Ovary (tissue), 9 donors: ENCODE results near the gene DMXL2. TPM values are rescaled to one million over a fixed set of nuclear protein-coding genes. Genes with fewer than 3 reads are reported as not detected.
"Not testable (repeated sequence)": the region's sequence is repeated elsewhere in the genome, so short reads cannot be mapped to it uniquely, and the experiment has no call there.

Experiments used
- DNase-seq, 5 donors: peaks; one replicate each; pipeline ENCODE4 v3.0.0-alpha.2; 2019 to 2020
- H3K27ac ChIP-seq, 2 donors: fragments of 200-600 bp; one replicate each; pipeline versions ENCODE4 v1.5.1 to v1.8.0; 2019 to 2022
- H3K27me3 ChIP-seq: fragments of 200-600 bp; one replicate; pipeline ENCODE4 v1.8.0; 2022
- H3K36me3 ChIP-seq: fragments of 200-600 bp; sonication (generic); one replicate; pipeline ENCODE4 v1.5.1; 2019
- H3K4me1 ChIP-seq: one replicate; pipeline ENCODE4 v1.8.1; 2013; ENCODE audit warnings: mild to moderate bottlenecking, moderate library complexity; ENCODE audit not compliant: insufficient read depth
- H3K4me3 ChIP-seq: fragments of 200-600 bp; sonication (generic); one replicate; pipeline ENCODE4 v1.5.1; 2017
- H3K9me3 ChIP-seq, 2 donors: fragments of 200-600 bp in 1 of 2; sonication (generic) in 1 of 2; one replicate each; pipeline versions ENCODE4 v1.5.1 to v1.8.1; 2013 to 2019; ENCODE audit warnings: mild to moderate bottlenecking in 1 of 2, moderate library complexity in 1 of 2
- EP300 ChIP-seq: sonication (generic); formaldehyde crosslinking; IDR thresholded peaks from one replicate; pipeline ENCODE4 v1.6.1; 2017; ENCODE audit warnings: antibody characterized with exemption
- POLR2A ChIP-seq: fragments of 450-650 bp; IDR thresholded peaks from one replicate; pipeline ENCODE4 v1.6.1; 2017; ENCODE audit warnings: antibody characterized with exemption, mild to moderate bottlenecking, moderate library complexity
- WGBS, 3 donors: extraction: QIAGEN DNeasy Blood & Tissue Kit in 1 of 3; methylation state at CpG; one replicate each; pipeline versions ENCODE4 v1.1.5 to v1.1.7; 2013 to 2017; 5-methylcytosine and 5-hydroxymethylcytosine counted together
- intact Hi-C, 4 donors: fragments of 100-400 bp; cut with DNase I; formaldehyde crosslinking; loops; one replicate each; pipeline versions ENCODE4 v1.11.0 to v1.15.1; 2022 to 2023
- polyA plus RNA-seq, 2 donors: library from polyadenylated mRNA; stranded (reverse); fragments of 200-250 nt in 1 of 2; fragments of 350-450 nt in 1 of 2; fragmentation: Illumina TruSeq in 1 of 2; extraction: RNeasy Lipid Tissue Mini Kit (QIAGEN cat#74804) in 1 of 2; gene quantifications; one replicate each; pipeline ENCODE4 v1.2.3, GENCODE V29; 2013 to 2014
- total RNA-seq, 7 donors: library from RNA; depleted of rRNA in 2 of 7; stranded (reverse); fragments of >200 nt in 2 of 7; fragmentation: NEBNext Ultra II Directional in 3 of 7; extraction: Animal tissue kit (Norgen Biotek cat#: 25700) in 3 of 7; gene quantifications; one replicate each; pipeline versions ENCODE4 v1.1.0 to v1.2.4, GENCODE V29; 2016 to 2023
- TF ChIP-seq, protein P1 (sequence below), 3 donors: fragments of 450-650 bp in 2 of 3; fragments of 200-600 bp in 1 of 3; IDR thresholded peaks; one replicate each; pipeline versions ENCODE4 v1.5.1 to v1.8.0; 2016 to 2022; ENCODE audit warnings: antibody characterized with exemption in 3 of 3, mild to moderate bottlenecking in 1 of 3
- donor health status: DM: no; HTN: no; CAD: no; lungs with moderate emphysema.
- donor health status: DM: no; HTN: no; CAD: no.
- donor health status: Bipolar disorder and iron deficiency.
- donor health status: DM: yes; HTN: yes; CAD: no.
- donor health status: DM: no; HTN: no; CAD: no.
- donor health status: DM: yes; HTN: yes; CAD: no.

The DMXL2 gene
- total and polyA plus RNA-seq, 9 donors = 9.1 to 28.5 (median 16.1) TPM

DNA sequence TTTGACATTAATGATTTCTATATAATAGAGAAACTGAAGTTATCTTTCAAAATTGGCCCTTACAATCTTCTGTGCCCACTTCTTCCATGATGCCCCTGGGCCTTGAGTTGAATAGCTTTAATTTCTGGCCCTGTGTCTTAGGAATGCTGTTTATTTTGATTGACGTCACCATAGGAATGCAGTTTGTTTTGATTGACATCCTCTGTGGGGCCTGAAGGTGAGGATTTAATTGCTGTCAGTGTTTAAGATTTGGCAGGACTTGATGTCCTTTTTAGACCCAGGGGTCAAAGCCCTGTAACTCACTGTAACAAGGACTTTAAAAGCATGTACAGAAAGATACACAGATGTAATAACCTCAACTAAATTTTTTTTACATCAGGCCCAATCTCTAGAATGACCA, 197.8 kb downstream of the DMXL2 start:
- intact Hi-C loops = no loop called here
- WGBS, 3 donors = 61 to 85% (median 76%) methylated on average over 1 of the region's 1 CpG
- H3K4me1 ChIP-seq = no peaks in the 10 kb centered on the region
- no peaks in the 10 kb centered on the region for H3K36me3 ChIP-seq
- no peak overlapping the region for H3K27ac ChIP-seq
- H3K4me3 ChIP-seq = no peak overlapping the region
- H3K27me3 ChIP-seq = no peaks in the 10 kb centered on the region
- no peaks in the 10 kb centered on the region for H3K9me3 ChIP-seq
- TF ChIP-seq EP300 (no peak), POLR2A (no peak)
- TF ChIP-seq, protein P1, sequence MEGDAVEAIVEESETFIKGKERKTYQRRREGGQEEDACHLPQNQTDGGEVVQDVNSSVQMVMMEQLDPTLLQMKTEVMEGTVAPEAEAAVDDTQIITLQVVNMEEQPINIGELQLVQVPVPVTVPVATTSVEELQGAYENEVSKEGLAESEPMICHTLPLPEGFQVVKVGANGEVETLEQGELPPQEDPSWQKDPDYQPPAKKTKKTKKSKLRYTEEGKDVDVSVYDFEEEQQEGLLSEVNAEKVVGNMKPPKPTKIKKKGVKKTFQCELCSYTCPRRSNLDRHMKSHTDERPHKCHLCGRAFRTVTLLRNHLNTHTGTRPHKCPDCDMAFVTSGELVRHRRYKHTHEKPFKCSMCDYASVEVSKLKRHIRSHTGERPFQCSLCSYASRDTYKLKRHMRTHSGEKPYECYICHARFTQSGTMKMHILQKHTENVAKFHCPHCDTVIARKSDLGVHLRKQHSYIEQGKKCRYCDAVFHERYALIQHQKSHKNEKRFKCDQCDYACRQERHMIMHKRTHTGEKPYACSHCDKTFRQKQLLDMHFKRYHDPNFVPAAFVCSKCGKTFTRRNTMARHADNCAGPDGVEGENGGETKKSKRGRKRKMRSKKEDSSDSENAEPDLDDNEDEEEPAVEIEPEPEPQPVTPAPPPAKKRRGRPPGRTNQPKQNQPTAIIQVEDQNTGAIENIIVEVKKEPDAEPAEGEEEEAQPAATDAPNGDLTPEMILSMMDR (IDR thresholded peaks at IDR 0.05) = no peak
- DNase-seq = no peak

DNA sequence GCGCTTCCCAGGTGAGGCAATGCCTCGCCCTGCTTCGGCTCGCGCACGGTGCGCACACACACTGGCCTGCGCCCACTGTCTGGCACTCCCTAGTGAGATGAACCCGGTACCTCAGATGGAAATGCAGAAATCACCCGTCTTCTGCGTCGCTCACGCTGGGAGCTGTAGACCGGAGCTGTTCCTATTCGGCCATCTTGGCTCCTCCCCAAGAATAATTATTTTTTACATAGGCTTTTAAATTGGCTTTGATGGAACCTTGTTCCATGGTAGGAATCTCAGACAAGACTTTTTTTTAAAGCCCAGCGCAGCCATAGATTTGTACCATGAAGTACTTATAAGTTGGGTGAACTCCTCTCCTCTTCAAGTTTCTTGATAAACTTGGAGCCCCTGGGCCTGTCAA, 199.5 kb downstream of the DMXL2 start:
- intact Hi-C loops, H3K9me3 ChIP-seq, H3K27ac ChIP-seq, H3K27me3 ChIP-seq, H3K36me3 ChIP-seq, H3K4me3 ChIP-seq, H3K4me1 ChIP-seq, DNase-seq: not testable (repeated sequence)
- WGBS, 3 donors = 86 to 100% (median 95%) methylated on average over 7 to 8 of the region's 16 CpGs

DNA sequence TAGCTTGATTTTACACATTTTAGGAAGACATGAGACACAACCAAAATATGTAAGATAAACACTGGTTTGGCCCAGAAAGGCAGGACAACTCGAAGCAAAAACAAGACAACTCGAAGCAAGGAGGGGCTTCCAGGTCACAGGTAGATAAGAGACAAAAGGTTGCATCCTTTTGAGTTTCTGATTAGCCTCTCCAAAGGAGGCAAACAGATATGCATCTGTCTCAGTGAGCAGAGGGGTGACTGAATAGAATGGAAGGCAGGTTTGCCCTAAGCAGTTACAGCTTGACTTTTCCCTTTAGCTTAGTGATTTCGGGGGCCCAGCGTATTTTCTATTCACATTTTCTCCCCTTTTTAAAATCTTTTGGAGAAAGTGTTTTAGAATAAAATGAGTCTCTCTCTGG, 206.4 kb downstream of the DMXL2 start:
- Histone ChIP-seq H3K4me1 (no peaks in the 10 kb centered on the region), H3K36me3 (no peaks in the 10 kb centered on the region), H3K27ac (no peak overlapping the region), H3K4me3 (no peak overlapping the region), H3K27me3 (no peaks in the 10 kb centered on the region), H3K9me3 (no peaks in the 10 kb centered on the region)
- no peak for DNase-seq
- no peak for TF ChIP-seq EP300
- TF ChIP-seq, protein P1 (IDR thresholded peaks at IDR 0.05) = no peak
- 54 to 58% (median 55%) methylated on average over 4 of the region's 4 CpGs for WGBS, 3 donors
- intact Hi-C loops = no loop called here

DNA sequence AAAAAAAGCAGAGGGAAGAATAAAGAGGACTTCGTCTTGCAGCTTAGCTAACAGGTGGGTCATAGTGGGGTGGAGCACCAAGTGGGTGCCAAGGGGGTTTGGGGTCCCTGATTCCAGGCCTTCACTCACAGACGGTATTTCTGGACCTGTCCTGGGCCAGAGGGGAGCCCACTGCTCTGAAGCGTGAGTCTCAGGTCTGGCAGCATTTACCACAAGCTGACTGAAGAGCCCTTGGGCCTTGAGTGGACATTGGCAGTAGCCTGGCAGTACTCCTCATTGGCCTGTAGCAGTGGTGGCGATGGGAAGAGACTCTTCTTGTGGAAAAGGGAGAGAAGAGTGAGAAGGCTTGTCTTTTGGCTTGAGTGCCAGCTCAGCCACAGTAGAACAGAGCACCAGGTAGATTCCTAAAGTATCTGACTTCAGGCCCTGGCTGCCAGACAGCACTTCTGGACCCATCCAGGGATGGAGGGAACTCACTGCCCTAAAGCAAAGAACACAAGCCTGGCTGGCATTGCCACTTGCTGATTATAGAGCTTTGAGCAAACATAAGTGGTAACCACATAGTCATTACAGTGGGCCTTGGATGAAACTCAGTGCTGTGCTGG, 208.2 kb downstream of the DMXL2 start:
- 93 to 95% (median 94%) methylated on average over 4 of the region's 4 CpGs for WGBS, 3 donors
- H3K36me3 ChIP-seq = no peaks in the 10 kb centered on the region
- H3K27me3 ChIP-seq = no peaks in the 10 kb centered on the region
- TF ChIP-seq EP300 = no peak
- TF ChIP-seq, protein P1 (IDR thresholded peaks at IDR 0.05) = no peak
- no peak for TF ChIP-seq POLR2A
- intact Hi-C loops = no loop called here
- no peaks in the 10 kb centered on the region for H3K9me3 ChIP-seq
- no peaks in the 10 kb centered on the region for H3K4me1 ChIP-seq
- no peak for DNase-seq
- H3K27ac ChIP-seq = no peak overlapping the region
- H3K4me3 ChIP-seq = no peak overlapping the region

- H3K27ac ChIP-seq = no peak overlapping the region
- no peaks in the 10 kb centered on the region for H3K27me3 ChIP-seq
- no peaks in the 10 kb centered on the region for H3K36me3 ChIP-seq
- WGBS, 3 donors = 40 to 68% (median 59%) methylated on average over 11 of the region's 11 CpGs
- DNase-seq = no peak
- H3K9me3 ChIP-seq = no peaks in the 10 kb centered on the region
- TF ChIP-seq EP300 (no peak), POLR2A (no peak)
- TF ChIP-seq, protein P1 (IDR thresholded peaks at IDR 0.05) = no peak
- no peak overlapping the region for H3K4me3 ChIP-seq
- H3K4me1 ChIP-seq = no peaks in the 10 kb centered on the region
- intact Hi-C loops = no loop called here
Measured at GRCh38 chr15:51405693-51406523, 216.7 kb downstream of the DMXL2 start.
